NOMO-1 (cell line): ENCODE measurements around the gene DAG1.
"Not testable (repeated sequence)": the region's sequence is repeated elsewhere in the genome, so short reads cannot be mapped to it uniquely, and the experiment has no call there.

Experiments
- DNase-seq, 2 experiments: peaks; one replicate each; lab custom pipeline; 2025; ENCODE audit not compliant: unreplicated experiment in 2 of 2; lab: John Stamatoyannopoulos, UW

DAG1 gene

DNA sequence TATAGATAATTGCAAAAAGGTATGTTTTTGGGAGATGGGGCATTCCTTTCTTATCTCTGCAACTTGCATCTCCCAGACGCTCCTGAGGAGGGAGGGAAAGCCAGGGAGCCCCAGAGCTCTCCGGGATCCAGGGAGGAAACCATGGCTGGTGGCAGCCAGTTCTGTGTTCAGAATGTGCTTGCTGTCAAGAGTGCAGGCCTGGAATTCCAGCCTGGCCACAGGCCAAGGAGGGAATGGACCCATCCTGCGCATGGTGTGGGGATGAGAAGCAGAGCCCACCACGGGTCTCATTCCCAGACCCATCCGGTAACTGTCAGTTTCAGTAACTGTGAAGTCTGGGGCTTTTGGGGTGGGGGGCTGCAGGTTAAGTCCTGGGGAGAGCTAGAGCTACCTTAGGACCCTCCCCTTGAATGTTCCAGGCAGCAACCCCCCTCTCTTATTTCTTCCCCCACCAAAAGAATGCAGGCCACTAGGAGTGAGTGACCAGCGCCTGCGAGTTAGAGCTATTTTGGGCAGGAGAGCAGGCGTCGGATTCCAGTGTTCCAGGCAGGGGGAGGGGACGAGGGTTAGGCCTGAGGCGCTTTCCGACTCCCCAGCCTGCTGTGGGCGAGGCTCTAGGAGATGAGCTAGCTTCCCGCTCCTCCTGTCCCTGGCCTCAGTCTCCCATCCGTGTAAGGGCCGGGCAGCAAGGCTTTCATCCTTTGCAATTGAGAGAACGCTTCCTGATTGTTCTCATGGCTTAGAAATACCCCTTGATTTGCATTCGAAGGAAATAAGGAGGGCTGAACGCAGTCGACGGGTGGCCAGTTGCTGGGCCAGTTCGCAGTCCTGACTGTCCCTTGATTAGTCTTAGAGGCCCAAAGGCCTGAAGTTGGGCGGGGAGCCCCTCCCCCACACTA, 781 bp upstream of the DAG1 start:
- DNase-seq = peak in 1 of 2 experiments; percentile 86

DNA sequence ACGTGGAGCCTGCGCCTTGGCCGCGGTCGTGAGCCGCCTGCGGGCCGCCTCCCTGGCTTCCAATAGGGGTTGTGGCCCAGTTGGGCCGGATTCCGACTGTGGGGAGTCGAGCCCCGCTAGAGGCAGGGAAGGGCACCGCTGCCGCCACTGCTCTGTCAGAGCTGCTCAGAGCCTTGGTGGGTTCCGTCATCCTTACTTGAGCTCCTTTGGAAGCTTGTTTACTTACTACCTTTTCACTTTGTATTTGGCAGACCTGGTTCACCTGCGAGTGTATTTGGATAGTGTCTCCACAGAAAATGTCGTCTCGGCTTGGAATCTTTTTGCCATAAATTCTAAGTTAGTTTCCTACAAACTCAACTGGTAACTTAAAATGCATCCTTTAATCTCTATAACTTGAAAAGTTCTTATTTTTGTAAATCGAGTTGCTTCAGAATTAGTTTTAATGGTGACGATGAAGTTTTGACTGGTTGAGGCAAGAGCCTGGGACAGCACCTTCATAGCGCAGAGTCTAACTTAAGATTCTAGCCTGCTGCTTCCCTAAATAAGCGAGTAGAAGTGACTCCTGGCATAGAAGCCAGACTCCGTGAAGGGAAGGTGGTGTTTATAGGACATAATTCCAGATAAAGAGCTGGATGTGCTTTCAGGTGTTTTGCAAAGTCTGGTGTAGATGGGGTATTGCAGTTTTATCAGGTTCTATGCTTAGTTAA, 800 bp downstream of the DAG1 start:
- DNase-seq = peak; percentile 4 to 45

DNA sequence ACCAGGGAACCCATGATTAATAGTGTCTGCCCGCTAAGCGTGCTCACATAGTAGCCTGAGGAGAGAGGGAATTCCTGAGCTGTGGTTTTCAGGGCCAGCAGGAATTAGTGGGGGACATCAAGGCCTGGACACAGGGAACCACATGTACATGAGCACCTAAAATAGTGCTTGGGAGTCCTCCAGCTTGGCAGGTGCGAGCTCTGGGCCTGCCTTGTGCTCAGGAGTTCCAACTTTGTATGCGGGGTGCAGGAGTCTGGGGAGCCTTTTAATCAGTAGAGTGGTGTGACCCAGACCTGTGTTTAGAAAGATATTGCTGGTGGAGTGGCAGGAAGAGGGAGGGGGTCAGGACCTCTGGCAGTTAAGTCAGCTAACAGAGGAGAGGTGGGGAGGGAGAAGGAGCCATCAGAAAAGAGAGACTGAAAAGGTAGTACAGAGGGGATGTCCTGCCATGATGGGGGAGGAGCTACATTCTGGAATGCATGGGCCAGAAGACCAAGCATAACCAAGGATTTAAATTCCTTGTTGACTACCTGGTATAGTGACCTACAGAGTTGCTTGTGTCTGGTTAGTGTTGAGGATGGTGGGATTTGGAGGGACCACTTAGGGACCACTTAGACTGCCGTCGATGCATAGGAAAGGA, 1.9 kb downstream of the DAG1 start:
- no peak for DNase-seq

DNA sequence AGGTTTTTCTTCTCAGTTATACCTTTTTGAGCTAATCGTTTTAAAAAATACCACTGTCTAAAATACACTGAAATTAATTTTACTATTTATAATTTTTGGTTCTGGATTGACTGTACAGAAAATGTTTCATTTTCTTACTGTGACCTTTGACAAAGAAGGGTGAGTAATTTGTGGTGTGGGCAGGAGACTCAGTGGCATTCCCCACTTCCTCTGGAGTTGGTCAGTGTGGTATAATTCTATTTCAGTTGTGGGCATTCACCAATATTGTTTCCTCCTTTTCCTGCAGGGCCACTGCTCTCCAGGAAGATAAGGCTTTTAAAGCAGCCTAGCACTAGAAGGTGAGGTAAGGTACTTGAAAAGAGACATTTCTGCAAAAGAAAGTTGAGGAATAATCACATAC, 6.5 kb downstream of the DAG1 start:
- peak; percentile 33 to 70 for DNase-seq

DNA sequence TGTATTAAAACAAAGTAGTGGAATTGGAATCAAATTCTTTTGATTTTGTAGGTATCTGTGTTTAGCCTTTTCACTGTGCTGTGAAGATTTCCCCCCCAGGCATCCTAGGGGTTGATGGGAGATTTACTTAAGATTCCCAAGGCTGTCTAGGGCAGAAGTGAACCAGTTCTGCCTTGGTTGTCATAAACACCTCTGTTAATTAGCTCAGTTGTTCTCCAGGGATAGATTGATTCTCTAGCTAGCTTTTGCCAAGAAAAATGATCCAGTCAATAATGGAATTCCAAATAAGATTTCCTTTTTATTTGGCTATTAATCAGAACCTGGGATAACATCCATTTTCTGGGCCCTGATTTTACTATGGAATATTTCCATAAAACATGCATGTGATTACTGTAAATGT, 12.7 kb downstream of the DAG1 start:
- DNase-seq = no peak

DNA sequence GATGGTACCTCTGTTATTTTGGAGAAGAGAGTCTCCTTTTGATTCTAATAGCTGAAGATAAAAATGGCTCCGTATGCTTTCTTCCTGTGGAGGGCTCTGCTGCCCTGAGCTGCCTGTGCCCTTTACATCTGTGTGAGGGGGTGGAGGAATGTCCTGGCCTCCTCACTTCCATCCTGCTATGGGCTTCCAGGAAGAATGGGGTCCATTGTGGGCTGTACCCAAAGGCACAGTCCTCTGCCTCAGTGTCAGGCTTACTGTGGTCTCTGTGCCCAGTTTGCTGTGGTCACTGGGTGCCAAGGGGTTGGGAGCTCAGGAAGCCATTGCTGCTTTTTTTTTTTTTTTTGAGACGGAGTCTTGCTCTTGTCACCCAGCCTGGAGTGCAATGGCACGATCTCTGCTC, 14.4 kb downstream of the DAG1 start:
- no peak for DNase-seq

DNA sequence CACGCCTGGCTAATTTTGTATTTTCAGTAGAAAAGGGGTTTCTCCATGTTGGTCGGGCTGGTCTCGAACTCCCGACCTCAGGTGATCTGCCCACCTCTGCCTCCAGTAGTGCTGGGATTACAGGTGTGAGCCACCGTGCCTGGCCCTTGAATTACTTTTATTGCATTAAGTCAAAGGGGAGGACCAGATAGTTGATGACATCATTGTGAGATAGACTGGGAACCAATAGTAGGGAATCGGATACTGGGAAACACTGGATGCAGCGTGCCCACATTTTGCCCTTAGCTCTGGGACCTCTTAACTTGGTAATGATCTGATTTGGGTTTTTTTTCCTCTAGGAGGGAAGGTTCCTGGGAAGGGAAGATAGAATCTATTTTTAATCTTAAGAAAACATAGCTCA, 19.2 kb downstream of the DAG1 start:
- DNase-seq = no peak

DNA sequence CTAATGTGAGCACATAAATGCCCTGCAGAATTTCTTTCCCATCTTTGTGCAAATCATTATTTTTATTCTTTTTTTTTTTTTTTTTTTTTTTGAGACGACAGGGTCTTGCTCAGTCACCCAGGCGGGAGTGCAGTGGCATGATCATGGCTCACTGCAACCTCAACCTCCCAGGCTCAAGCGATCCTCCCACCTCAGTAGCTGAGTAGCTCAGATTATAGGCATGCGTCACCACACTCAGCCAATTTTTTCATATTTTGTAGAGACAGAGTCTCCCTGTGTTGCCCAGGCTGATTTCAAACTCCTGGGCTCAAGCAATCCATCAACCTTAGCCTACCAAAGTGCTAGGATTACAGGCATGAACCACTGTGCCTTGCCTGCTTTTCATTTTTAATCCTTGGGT, 22.9 kb downstream of the DAG1 start:
- DNase-seq = no peak

DNA sequence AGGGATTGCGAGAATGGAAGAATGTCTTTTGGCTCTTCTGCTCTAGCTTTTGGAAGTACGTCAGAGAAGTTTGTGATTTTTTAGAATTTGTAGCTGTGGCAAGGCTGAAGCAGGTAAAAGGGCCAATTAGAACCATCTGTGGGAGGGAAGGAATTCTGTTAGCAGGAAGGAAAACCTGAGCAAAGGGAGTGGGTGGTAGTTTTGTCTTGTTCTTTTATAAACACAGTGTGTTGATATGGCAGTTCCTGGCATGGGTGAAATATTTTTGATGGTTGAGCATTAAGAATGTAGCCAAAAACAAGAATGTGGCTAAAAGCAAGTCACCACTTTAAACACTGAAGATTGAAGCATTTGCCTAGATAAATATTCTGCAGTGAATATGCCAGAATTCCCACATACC, 23.8 kb downstream of the DAG1 start:
- no peak for DNase-seq

DNA sequence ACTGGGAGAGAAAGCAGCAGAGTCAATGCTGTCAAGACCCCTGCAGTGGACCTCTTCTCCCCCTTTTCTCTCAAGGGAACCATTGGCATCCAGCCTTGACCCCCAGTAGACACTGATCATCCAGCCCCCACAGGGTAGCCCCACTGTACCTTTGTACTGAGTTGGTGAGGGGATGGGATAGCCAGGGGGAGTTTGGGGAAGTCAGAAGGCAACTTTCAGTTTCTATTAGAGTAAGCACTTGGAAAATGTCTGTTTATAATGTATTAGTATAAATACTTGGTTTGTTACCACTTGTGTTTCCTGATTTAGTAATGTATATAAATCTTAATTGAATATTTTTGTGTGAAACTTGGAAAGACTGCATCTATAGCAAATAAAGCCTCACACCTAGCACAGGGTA, 25.0 kb downstream of the DAG1 start:
- peak; percentile 7 to 38 for DNase-seq

DNA sequence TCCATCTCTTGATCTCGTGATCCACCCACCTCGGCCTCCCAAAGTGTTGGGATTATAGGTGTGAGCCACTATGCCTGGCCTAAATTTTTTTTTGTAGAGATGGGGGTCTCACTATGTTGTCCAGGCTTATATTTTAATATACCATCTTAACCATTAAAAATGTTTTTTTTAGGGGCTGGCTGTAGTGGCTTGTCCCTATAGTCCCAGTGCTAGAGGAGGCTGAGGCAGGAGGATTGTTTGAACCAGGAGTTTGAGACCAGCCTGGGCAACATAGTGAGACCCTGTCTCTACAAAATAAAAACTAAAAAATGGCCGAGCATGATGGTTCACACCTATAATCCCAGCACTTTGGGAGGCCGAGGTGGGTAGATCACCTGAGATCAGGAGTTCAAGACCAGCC, 26.8 kb downstream of the DAG1 start:
- not testable (repeated sequence) for DNase-seq

DNA sequence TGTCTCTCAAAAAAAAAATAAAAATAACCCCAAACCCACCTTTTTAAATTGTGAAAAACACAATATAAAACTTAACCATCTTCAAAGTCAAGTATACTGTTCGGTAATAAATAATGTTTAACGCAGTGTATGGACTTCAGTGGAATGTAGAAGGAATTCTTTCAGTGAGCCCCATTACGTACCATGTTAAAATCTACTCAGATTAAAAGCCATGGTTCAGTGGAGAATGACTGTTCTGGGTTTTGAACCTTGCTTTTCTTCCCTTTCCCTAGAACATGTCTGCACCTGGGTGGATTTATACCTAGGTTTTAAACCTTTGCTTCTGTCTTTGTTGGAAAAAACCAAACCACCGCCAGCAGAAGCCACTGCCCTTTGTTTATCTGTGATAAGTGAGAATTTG, 27.5 kb downstream of the DAG1 start:
- no peak for DNase-seq

DNA sequence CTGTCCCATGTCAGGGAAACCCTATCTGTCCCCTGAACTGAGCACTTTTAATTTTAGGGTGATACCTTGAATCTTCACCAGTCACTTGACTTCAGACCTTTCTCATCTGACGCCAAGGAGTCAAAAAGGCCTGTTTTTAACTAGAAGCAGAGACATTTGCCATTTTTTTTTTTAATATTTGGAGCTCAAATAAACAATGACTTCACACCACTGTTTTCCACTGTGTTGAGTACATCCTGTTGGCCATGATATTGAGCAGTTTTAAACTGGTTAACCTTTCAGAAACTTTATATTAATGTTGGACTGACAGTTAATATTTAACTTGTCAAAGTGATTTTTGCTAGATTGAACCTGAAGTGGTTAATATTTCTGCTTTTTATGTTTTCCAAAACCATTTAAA, 28.2 kb downstream of the DAG1 start:
- DNase-seq = no peak

DNA sequence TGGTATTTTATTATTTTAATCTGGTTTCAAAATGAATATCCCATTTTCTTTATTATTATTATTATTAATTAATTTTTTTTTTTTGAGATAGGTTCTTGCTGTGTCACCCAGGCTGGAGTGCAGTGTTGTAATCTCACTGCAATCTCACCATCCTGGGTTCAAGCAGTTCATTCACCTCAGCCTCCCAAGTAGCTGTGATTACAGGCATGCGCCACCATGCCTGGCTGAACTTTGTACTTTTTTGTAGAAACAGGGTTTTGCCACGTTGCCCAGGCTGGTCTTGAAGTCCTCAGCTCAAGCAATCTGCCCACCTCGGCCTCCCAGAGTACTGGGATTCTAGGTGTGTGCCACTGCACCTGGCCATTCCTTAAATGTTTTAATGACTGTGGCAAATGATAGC, 28.6 kb downstream of the DAG1 start:
- DNase-seq = no peak

DNA sequence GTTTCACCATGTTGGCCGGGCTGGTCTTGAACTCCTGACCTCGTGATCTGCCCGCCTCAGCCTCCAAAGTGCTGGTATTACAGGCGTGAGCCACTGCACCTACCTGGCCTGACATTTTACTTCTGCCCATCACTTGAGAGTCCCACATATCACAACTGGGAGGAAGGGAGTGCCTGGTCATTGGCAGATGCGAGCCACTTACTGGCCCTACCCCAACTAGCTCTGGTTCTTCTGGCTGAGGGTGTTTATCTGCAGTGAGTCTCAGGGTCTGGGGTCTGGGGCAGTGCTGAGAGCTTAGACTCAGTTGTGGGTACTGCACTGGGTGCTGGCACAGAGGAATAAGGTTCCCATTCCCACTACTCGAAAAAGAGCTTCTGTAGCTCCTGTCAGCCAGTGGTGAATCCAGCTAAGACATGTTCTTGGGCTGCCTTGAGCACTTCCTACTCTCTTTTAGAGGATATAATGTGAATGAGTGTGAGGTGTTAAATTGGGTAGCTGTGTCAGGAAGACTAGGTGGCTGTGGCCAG, 30.2 kb downstream of the DAG1 start:
- no peak for DNase-seq

DNA sequence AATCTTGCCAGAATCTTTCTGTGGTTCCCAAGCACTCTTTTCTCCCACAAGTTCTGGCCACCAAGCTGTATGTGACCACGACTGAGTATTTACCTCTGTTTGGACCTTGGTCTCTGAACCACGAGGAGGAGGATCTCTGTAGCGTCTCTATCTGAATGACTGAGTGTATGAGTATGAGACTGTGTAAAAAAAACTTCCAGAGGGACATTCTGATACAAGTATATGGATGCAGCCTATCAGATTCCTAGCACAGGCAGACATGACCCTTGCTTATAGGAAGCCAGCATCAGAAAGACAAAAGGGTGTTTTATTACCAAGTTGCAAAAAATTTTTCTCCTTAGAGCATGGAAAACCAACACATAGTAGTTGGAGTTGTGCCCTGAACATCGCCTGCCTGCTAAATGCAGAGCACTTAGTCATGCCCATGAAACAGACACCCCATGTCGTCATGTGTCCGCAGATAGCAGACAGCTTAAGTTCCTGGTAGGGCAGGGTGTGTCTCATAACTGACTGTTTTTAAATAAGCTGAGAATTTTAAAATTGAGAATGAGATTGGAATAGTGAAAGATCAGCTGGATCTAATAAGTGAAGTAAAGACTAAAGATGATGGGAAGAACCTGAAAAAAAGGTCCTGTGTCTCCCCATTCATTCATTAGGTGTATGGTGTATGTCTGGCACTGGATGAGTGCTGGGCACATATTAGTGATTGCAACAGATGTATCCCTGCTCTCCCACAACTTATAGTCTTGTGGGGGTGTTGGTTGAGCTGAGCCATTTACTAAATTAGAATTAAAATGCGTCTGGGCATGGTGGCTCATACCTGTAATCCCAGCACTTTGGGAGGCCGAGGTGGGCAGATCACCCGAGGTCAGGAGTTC, 30.9 kb downstream of the DAG1 start:
- DNase-seq = peak; percentile 71 to 84

DNA sequence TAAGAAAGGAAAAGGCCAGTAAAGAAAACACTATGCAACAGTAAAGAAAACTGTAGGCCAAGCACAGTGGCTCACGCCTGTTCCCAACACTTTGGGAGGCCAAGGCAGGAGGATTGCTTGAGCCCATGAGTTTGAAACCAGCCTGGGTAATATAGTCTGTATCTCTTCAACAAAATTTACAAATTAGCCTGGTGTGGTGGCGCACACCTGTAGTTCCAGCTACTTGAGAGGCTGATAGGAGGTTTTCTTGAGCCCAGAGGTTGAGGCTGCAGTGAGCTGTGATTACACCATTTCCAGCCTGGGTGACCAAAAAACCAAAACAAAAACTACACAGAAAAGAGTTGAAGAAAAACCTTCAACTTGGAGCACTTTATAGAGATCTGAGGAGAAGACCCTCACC, 31.8 kb downstream of the DAG1 start:
- DNase-seq = no peak

DNA sequence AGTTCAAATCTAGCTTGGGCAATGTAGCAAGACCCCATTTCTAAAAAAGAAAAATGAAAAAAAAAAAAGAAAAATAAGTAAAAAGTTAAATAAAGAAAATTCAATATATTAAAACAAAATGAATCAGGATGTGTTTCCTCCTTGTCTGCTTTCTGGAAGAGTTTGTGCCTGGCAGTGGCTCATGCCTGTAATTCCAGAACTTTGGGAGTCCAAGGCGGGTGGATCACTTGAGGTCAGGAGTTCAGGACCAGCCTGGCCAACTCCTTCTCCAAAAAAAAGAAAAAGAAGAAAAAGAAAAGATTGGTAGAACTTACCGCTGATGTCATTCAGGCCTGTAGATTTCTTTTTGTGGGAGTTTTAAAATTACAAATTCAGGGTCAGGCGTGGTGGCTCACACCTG, 36.8 kb downstream of the DAG1 start:
- no peak for DNase-seq

DNA sequence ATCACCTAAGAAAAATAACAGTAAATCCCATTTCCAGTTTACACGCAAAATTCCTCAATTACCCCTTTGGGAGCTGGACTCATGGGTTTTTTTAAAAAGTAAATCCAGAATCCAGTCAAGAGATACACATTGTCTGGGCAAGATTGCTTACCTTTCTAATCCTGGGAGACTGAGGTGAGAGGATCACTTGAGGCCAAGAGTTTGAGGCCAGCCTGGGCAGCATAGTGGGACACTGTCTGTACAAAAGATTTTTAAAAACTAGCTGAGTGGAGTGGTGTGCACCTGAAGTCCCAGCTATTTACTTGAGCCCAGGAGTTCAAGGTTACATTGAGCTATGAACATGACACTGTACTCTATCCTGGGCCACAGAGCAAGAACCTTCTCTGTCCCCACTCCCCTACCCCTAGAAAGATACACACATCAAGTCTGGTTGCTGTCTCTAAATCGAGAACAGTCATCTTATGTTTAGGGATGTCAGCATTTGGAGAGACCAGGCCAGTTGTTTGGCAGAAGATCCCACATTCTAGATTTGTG, 39.0 kb downstream of the DAG1 start:
- DNase-seq = no peak

DNA sequence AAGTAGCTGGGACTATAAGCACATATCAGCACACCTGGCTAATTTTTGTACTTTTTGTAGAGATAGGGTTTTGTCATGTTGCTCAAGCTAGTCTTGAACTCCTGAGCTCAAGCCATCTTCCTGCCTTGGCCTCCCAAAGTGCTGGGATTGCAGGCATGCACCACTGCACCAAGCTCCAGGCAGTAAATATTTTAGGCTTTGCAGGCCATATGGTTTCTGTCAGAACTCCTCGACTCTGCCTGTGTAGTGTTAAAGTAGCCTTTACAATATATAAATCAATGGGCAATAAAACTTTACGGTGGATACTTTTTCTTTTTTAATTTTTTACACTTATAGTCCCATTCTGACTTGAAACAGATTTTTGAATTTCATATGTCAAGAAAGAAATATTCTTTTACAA, 41.6 kb downstream of the DAG1 start:
- no peak for DNase-seq
